Measurements from ENCODE around the gene FGF3. TPM values are rescaled to one million over a fixed set of nuclear protein-coding genes. Genes with fewer than 3 reads are reported as not detected.

Gene FGF3
- total RNA-seq, 2 experiments from 2014 or later, result not detected

- intact Hi-C loops (cut with DNase I, micrococcal nuclease), result no loop called here
- no peak for ATAC-seq
- ChIA-PET POLR2A (no interaction called here), CTCF (no interaction called here)
- peaks cover 29% of the 10 kb centered on the region for H3K27me3 Mint-ChIP-seq
- H3K4me1 Mint-ChIP-seq, result no peaks in the 10 kb centered on the region
- H3K9me3 Mint-ChIP-seq (ENCODE audit: low read depth), result no peaks in the 10 kb centered on the region
- no peak overlapping the region for H3K4me3 Mint-ChIP-seq
- H3K27ac Mint-ChIP-seq, result no peak overlapping the region
- DNase-seq, result no peak
- no peaks in the 10 kb centered on the region for H3K36me3 Mint-ChIP-seq (ENCODE audit: low read depth)
These were observed 7.0 kb downstream of the FGF3 start for GRCh38 chr11:69812256-69812655.

GRCh38 chr11:69811431-69811830 lies 7.8 kb downstream of the FGF3 start:
- Mint-ChIP-seq H3K4me3 (no peak overlapping the region), H3K27me3 (peaks cover 24% of the 10 kb centered on the region), H3K27ac (no peak overlapping the region), H3K4me1 (no peaks in the 10 kb centered on the region), H3K36me3 (ENCODE audit: low read depth) (no peaks in the 10 kb centered on the region), H3K9me3 (ENCODE audit: low read depth) (no peaks in the 10 kb centered on the region)
- ChIA-PET POLR2A (no interaction called here), CTCF (no interaction called here)
- DNase-seq, result no peak
- ATAC-seq, result no peak
- intact Hi-C loops (cut with DNase I, micrococcal nuclease), result no loop called here

- Mint-ChIP-seq H3K27ac (no peak overlapping the region), H3K27me3 (peaks cover 20% of the 10 kb centered on the region), H3K4me3 (no peak overlapping the region), H3K36me3 (ENCODE audit: low read depth) (no peaks in the 10 kb centered on the region), H3K4me1 (no peaks in the 10 kb centered on the region), H3K9me3 (ENCODE audit: low read depth) (no peaks in the 10 kb centered on the region)
- no peak for DNase-seq
- ChIA-PET POLR2A (no interaction called here), CTCF (no interaction called here)
- no peak for ATAC-seq
- intact Hi-C loops (cut with DNase I, micrococcal nuclease), result no loop called here
These were observed 8.7 kb downstream of the FGF3 start for GRCh38 chr11:69810289-69811118.

GRCh38 chr11:69808667-69809086 lies 10.5 kb downstream of the FGF3 start:
- intact Hi-C loops (cut with DNase I, micrococcal nuclease), result loop anchor here in 1 of 2 experiments (10.0 kb wide), 1 partner anchor 104 kb away; the partner anchor contains the start of gene FGF19
- no peaks in the 10 kb centered on the region for H3K36me3 Mint-ChIP-seq (ENCODE audit: low read depth)
- POLR2A ChIA-PET, result no interaction called here
- H3K27me3 Mint-ChIP-seq, result peaks cover 16% of the 10 kb centered on the region
- CTCF ChIA-PET, result no interaction called here
- no peaks in the 10 kb centered on the region for H3K9me3 Mint-ChIP-seq (ENCODE audit: low read depth)
- no peaks in the 10 kb centered on the region for H3K4me1 Mint-ChIP-seq
- DNase-seq (no peak), ATAC-seq (no peak)
- no peak overlapping the region for H3K4me3 Mint-ChIP-seq
- H3K27ac Mint-ChIP-seq, result no peak overlapping the region

GRCh38 chr11:69807106-69807815 lies 12.0 kb downstream of the FGF3 start:
- no peak for ATAC-seq
- H3K36me3 Mint-ChIP-seq (ENCODE audit: low read depth), result no peaks in the 10 kb centered on the region
- intact Hi-C loops (cut with DNase I, micrococcal nuclease), result loop anchor here in 1 of 2 experiments (10.0 kb wide), 1 partner anchor 102 kb away; the partner anchor contains the start of gene FGF19
- no peaks in the 10 kb centered on the region for H3K9me3 Mint-ChIP-seq (ENCODE audit: low read depth)
- ChIA-PET POLR2A (no interaction called here), CTCF (no interaction called here)
- H3K4me1 Mint-ChIP-seq, result no peaks in the 10 kb centered on the region
- no peak for DNase-seq
- H3K27ac Mint-ChIP-seq, result no peak overlapping the region
- H3K4me3 Mint-ChIP-seq, result no peak overlapping the region
- peaks cover 12% of the 10 kb centered on the region for H3K27me3 Mint-ChIP-seq

- no peaks in the 10 kb centered on the region for H3K36me3 Mint-ChIP-seq (ENCODE audit: low read depth)
These were observed 14.3 kb downstream of the FGF3 start for GRCh38 chr11:69804769-69805508.

GRCh38 chr11:69803604-69804218 lies 15.5 kb downstream of the FGF3 start:
- intact Hi-C loops (cut with DNase I, micrococcal nuclease), result loop anchor here in 1 of 2 experiments (10.0 kb wide), 1 partner anchor 99 kb away; the partner anchor contains the start of gene FGF19
- Mint-ChIP-seq H3K36me3 (ENCODE audit: low read depth) (no peaks in the 10 kb centered on the region), H3K9me3 (ENCODE audit: low read depth) (no peaks in the 10 kb centered on the region), H3K27ac (no peak overlapping the region), H3K27me3 (peaks cover 6% of the 10 kb centered on the region), H3K4me1 (no peaks in the 10 kb centered on the region), H3K4me3 (no peak overlapping the region)
- POLR2A ChIA-PET, result no interaction called here
- CTCF ChIA-PET, result no interaction called here
- DNase-seq (no peak), ATAC-seq (no peak)

More at GRCh38 chr11:69804769-69805508, 14.3 kb downstream of the FGF3 start:
- Mint-ChIP-seq H3K27ac (no peak overlapping the region), H3K4me1 (no peaks in the 10 kb centered on the region), H3K4me3 (no peak overlapping the region), H3K27me3 (peaks cover 10% of the 10 kb centered on the region), H3K9me3 (ENCODE audit: low read depth) (no peaks in the 10 kb centered on the region)
- ATAC-seq, result no peak
- ChIA-PET CTCF (no interaction called here), POLR2A (no interaction called here)
- intact Hi-C loops (cut with DNase I, micrococcal nuclease), result loop anchor here in 1 of 2 experiments (10.0 kb wide), 1 partner anchor 100 kb away; the partner anchor contains the start of gene FGF19
- no peak for DNase-seq

- POLR2A ChIA-PET, result no interaction called here
These were observed 16.2 kb downstream of the FGF3 start for GRCh38 chr11:69803022-69803421.

GRCh38 chr11:69802590-69802989 lies 16.6 kb downstream of the FGF3 start:
- intact Hi-C loops (cut with DNase I, micrococcal nuclease), result loop anchor here in 1 of 2 experiments (10.0 kb wide), 1 partner anchor 98 kb away; the partner anchor contains the start of gene FGF19
- ChIA-PET POLR2A (no interaction called here), CTCF (no interaction called here)

More at GRCh38 chr11:69803022-69803421, 16.2 kb downstream of the FGF3 start:
- CTCF ChIA-PET, result no interaction called here
- no peaks in the 10 kb centered on the region for H3K4me1 Mint-ChIP-seq
- no peak overlapping the region for H3K27ac Mint-ChIP-seq
- no peak for DNase-seq
- no peak overlapping the region for H3K4me3 Mint-ChIP-seq
- no peaks in the 10 kb centered on the region for H3K36me3 Mint-ChIP-seq (ENCODE audit: low read depth)
- ATAC-seq, result no peak
- H3K9me3 Mint-ChIP-seq (ENCODE audit: low read depth), result no peaks in the 10 kb centered on the region
- H3K27me3 Mint-ChIP-seq, result peaks cover 3% of the 10 kb centered on the region
- intact Hi-C loops (cut with DNase I, micrococcal nuclease), result loop anchor here in 1 of 2 experiments (10.0 kb wide), 1 partner anchor 98 kb away; the partner anchor contains the start of gene FGF19

GRCh38 chr11:69801513-69802335 lies 17.5 kb downstream of the FGF3 start:
- Mint-ChIP-seq H3K27me3 (peaks cover 2% of the 10 kb centered on the region), H3K36me3 (ENCODE audit: low read depth) (no peaks in the 10 kb centered on the region), H3K27ac (no peak overlapping the region), H3K9me3 (ENCODE audit: low read depth) (no peaks in the 10 kb centered on the region), H3K4me3 (no peak overlapping the region), H3K4me1 (no peaks in the 10 kb centered on the region)
- ATAC-seq (no peak), DNase-seq (peak; percentile 60)
- ChIA-PET POLR2A (no interaction called here), CTCF (interaction anchor here (0.7 kb wide), 1 partner anchor 379 kb away, joined by 3 read pairs; no protein-coding TSS in a partner anchor)
- intact Hi-C loops (cut with DNase I, micrococcal nuclease), result loop anchor here (1.0 to 10.0 kb wide), 2 partner anchors 97 to 115 kb away; partner anchors contain the start of gene FGF19 (in 1 of the 2)

More at GRCh38 chr11:69802590-69802989, 16.6 kb downstream of the FGF3 start:
- DNase-seq (no peak), ATAC-seq (no peak)
- no peaks in the 10 kb centered on the region for H3K36me3 Mint-ChIP-seq (ENCODE audit: low read depth)
- H3K9me3 Mint-ChIP-seq (ENCODE audit: low read depth), result no peaks in the 10 kb centered on the region
- H3K4me1 Mint-ChIP-seq, result no peaks in the 10 kb centered on the region
- peaks cover 2% of the 10 kb centered on the region for H3K27me3 Mint-ChIP-seq
- H3K27ac Mint-ChIP-seq, result no peak overlapping the region
- H3K4me3 Mint-ChIP-seq, result no peak overlapping the region

Measured in activated CD4-positive, alpha-beta T cell treated with anti-CD3 and anti-CD28 coated beads for 36 hours (primary cell).